Keratinocyte (primary cell): ENCODE data around the gene NFASC. TPM values are rescaled to one million over a fixed set of nuclear protein-coding genes. Genes with fewer than 3 reads are reported as not detected.

ENCODE experiments used
- DNase-seq: peaks from one replicate; pipeline ENCODE4 v3.0.0-alpha.2; 2011; ENCODE audit warnings: low read depth, missing footprints, low spot score
- FAIRE-seq: peaks from 2 replicates; lab custom pipeline; 2011; peaks lifted over from hg19 to GRCh38; lab: Jason Lieb, UNC
- H2AFZ ChIP-seq: 2 replicates; pipeline ENCODE4 v1.6.0; 2012; ENCODE audit warnings: low read length, control low read depth, inconsistent platforms; ENCODE audit not compliant: control insufficient read depth
- H3K27ac ChIP-seq: 2 replicates; pipeline ENCODE4 v1.5.1; 2011; ENCODE audit warnings: low read length; ENCODE audit not compliant: control insufficient read depth, insufficient read depth
- H3K27me3 ChIP-seq: 3 replicates; pipeline ENCODE4 v1.6.0; 2011; ENCODE audit warnings: low read length; ENCODE audit not compliant: control insufficient read depth, insufficient read depth; ENCODE audit errors: extremely low read depth
- H3K36me3 ChIP-seq, 2 experiments: 2 replicates in 1 of 2; 3 replicates in 1 of 2; pipeline ENCODE4 v1.5.1; 2011; ENCODE audit warnings: low read length in 2 of 2, mild to moderate bottlenecking in 1 of 2; ENCODE audit not compliant: control insufficient read depth in 2 of 2, insufficient read depth in 2 of 2; ENCODE audit errors: extremely low read depth in 1 of 2
- H3K4me1 ChIP-seq: 3 replicates; pipeline ENCODE4 v1.5.1; 2011; ENCODE audit warnings: low read length; ENCODE audit not compliant: control insufficient read depth, insufficient read depth; ENCODE audit errors: extremely low read depth
- H3K4me2 ChIP-seq: 3 replicates; pipeline ENCODE4 v1.6.0; 2011; ENCODE audit warnings: low read depth, low read length; ENCODE audit not compliant: control insufficient read depth, insufficient read depth; ENCODE audit errors: extremely low read depth
- H3K4me3 ChIP-seq, 3 experiments: fragments of 200-600 bp in 1 of 3; sonication (generic) in 1 of 3; 2 replicates in 2 of 3; 3 replicates in 1 of 3; pipeline ENCODE4 v1.5.1; 2011 to 2016; ENCODE audit warnings: low read length in 3 of 3, mild to moderate bottlenecking in 3 of 3, control low read depth in 2 of 3, inconsistent platforms in 1 of 3, low read depth in 1 of 3, mixed read lengths in 1 of 3, mixed run types in 1 of 3, moderate library complexity in 1 of 3; ENCODE audit not compliant: control insufficient read depth in 2 of 3, insufficient read depth in 2 of 3; ENCODE audit errors: extremely low read depth in 1 of 3
- H3K79me2 ChIP-seq: 2 replicates; pipeline ENCODE4 v1.6.0; 2012; ENCODE audit warnings: low read length; ENCODE audit not compliant: control insufficient read depth, insufficient read depth
- H3K9ac ChIP-seq: 3 replicates; pipeline ENCODE4 v1.6.0; 2011; ENCODE audit warnings: low read length; ENCODE audit not compliant: control insufficient read depth, insufficient read depth; ENCODE audit errors: extremely low read depth
- H3K9me1 ChIP-seq: 3 replicates; pipeline ENCODE4 v1.6.0; 2011; ENCODE audit warnings: low read length; ENCODE audit not compliant: control insufficient read depth, insufficient read depth; ENCODE audit errors: extremely low read depth
- H3K9me3 ChIP-seq: 2 replicates; pipeline ENCODE4 v1.5.1; 2012; ENCODE audit warnings: low read depth, low read length; ENCODE audit not compliant: control insufficient read depth
- H4K20me1 ChIP-seq: 3 replicates; pipeline ENCODE4 v1.6.0; 2011; ENCODE audit warnings: low read length; ENCODE audit not compliant: control insufficient read depth, insufficient read depth; ENCODE audit errors: extremely low read depth
- CTCF ChIP-seq, 3 experiments: IDR thresholded peaks in 1 of 3; conservative IDR thresholded peaks in 1 of 3; optimal IDR thresholded peaks in 1 of 3; 2 replicates in 2 of 3; 3 replicates in 1 of 3; pipeline versions ENCODE3 to v1.5.1; 2011; ENCODE audit warnings: low read length in 3 of 3, mild to moderate bottlenecking in 3 of 3, moderate library complexity in 2 of 3, control low read depth in 1 of 3, inconsistent platforms in 1 of 3; ENCODE audit not compliant: insufficient read depth in 2 of 3; ENCODE audit errors: extremely low read depth in 1 of 3
- EZH2 ChIP-seq: IDR thresholded peaks from one replicate; pipeline ENCODE4 v1.6.1; 2012; ENCODE audit warnings: inconsistent platforms, mild to moderate bottlenecking, low read length, moderate library complexity
- dilution Hi-C: fragments of 300-500 bp; cut with MboI; formaldehyde crosslinking; loops from one replicate; pipeline ENCODE4 v1.7.0; 2020; ENCODE audit warnings: low sequenced_read_pairs; ENCODE audit not compliant: extremely low pct_ligation_motif_present
- polyA plus RNA-seq, 5 experiments: library from polyadenylated mRNA; depleted of rRNA in 3 of 5; stranded (reverse) in 3 of 5; stranded (forward) in 1 of 5; unstranded in 1 of 5; fragments of >200 nt; gene quantifications; 1 replicate in 1 of 5; 2 replicates in 3 of 5; 3 replicates in 1 of 5; pipeline versions ENCODE4 v1.2.1 to v1.2.3, GENCODE V29; 2011 to 2012; ENCODE audit warnings: missing spikeins in 2 of 5, low read depth in 1 of 5, low replicate concordance in 1 of 5

NFASC gene
- polyA plus RNA-seq, 1 donor (not counting 4 experiments of a cell fraction or from before 2014, with no cell fraction given): 4.3 TPM

GRCh38 chr1:204979306-204979705 lies 108.6 kb downstream of the NFASC start:
- Histone ChIP-seq H3K27ac (no peak overlapping the region), H2AFZ (no peak overlapping the region), H3K4me2 (no peak overlapping the region), H3K36me3 (no peaks in the 10 kb centered on the region), H3K9me3 (no peaks in the 10 kb centered on the region), H4K20me1 (no peaks in the 10 kb centered on the region), H3K9ac (no peak overlapping the region), H3K9me1 (no peaks in the 10 kb centered on the region), H3K79me2 (no peaks in the 10 kb centered on the region), H3K4me1 (no peaks in the 10 kb centered on the region), H3K4me3 (no peak overlapping the region), H3K27me3 (no peaks in the 10 kb centered on the region)
- no peak for TF ChIP-seq EZH2
- TF ChIP-seq CTCF (optimal IDR thresholded peaks at IDR 0.05 in 1 of 3, IDR thresholded peaks at IDR 0.05 in 1 of 3, conservative IDR thresholded peaks at IDR 0.05 in 1 of 3; ENCODE audit: extremely low read depth in 1 of 3, insufficient read depth in 2 of 3, low read length in 3 of 3): no peak
- no peak for DNase-seq
- dilution Hi-C loops: no loop called here
- FAIRE-seq: no peak

GRCh38 chr1:204979891-204980649 lies 109.4 kb downstream of the NFASC start:
- TF ChIP-seq EZH2: no peak
- no peak for TF ChIP-seq CTCF (optimal IDR thresholded peaks at IDR 0.05 in 1 of 3, IDR thresholded peaks at IDR 0.05 in 1 of 3, conservative IDR thresholded peaks at IDR 0.05 in 1 of 3; ENCODE audit: extremely low read depth in 1 of 3, insufficient read depth in 2 of 3, low read length in 3 of 3)
- no peaks in the 10 kb centered on the region for H3K36me3 ChIP-seq
- dilution Hi-C loops: no loop called here
- H4K20me1 ChIP-seq: no peaks in the 10 kb centered on the region
- H3K27ac ChIP-seq: no peak overlapping the region
- no peak for DNase-seq
- FAIRE-seq: no peak
- H3K9ac ChIP-seq: no peak overlapping the region
- no peaks in the 10 kb centered on the region for H3K27me3 ChIP-seq
- H3K4me2 ChIP-seq: no peak overlapping the region
- H3K9me1 ChIP-seq: no peaks in the 10 kb centered on the region
- H3K9me3 ChIP-seq: no peaks in the 10 kb centered on the region
- no peaks in the 10 kb centered on the region for H3K79me2 ChIP-seq
- no peak overlapping the region for H2AFZ ChIP-seq
- no peaks in the 10 kb centered on the region for H3K4me1 ChIP-seq
- H3K4me3 ChIP-seq: no peak overlapping the region
